H9 (cell line): ENCODE data around the gene PRAMEF1. TPM values are rescaled to one million over a fixed set of nuclear protein-coding genes. Genes with fewer than 3 reads are reported as not detected.

Experiments
- DNase-seq: peaks from one replicate; pipeline ENCODE4 v3.0.0-alpha.2; 2017
- H2AFZ ChIP-seq: one replicate; pipeline ENCODE4 v1.6.1; 2013; ENCODE audit warnings: mild to moderate bottlenecking, low read length, control low read depth, moderate library complexity
- H2AK5ac ChIP-seq: 2 replicates; pipeline ENCODE4 v1.6.1; 2013; ENCODE audit warnings: low read length, control low read depth, mixed read lengths; ENCODE audit not compliant: insufficient read length
- H2BK120ac ChIP-seq: one replicate; pipeline ENCODE4 v1.6.1; 2013; ENCODE audit warnings: low read depth, mild to moderate bottlenecking, low read length, control low read depth, inconsistent platforms; ENCODE audit not compliant: poor library complexity, severe bottlenecking
- H2BK12ac ChIP-seq: 2 replicates; pipeline ENCODE4 v1.6.1; 2013; ENCODE audit warnings: low read length, control low read depth, mixed read lengths, low read depth; ENCODE audit not compliant: insufficient read length
- H2BK15ac ChIP-seq: 2 replicates; pipeline ENCODE4 v1.6.1; 2013; ENCODE audit warnings: low read depth, low read length, control low read depth
- H2BK20ac ChIP-seq: one replicate; pipeline ENCODE4 v1.6.1; 2013; ENCODE audit warnings: low read depth, mild to moderate bottlenecking, low read length, control low read depth, inconsistent platforms; ENCODE audit not compliant: poor library complexity, severe bottlenecking
- H2BK5ac ChIP-seq: 2 replicates; pipeline ENCODE4 v1.6.1; 2013; ENCODE audit warnings: low read length, control low read depth, mixed read lengths; ENCODE audit not compliant: insufficient read length
- H3K14ac ChIP-seq: 2 replicates; pipeline ENCODE4 v1.6.1; 2013; ENCODE audit warnings: low read length, control low read depth; ENCODE audit not compliant: insufficient read depth
- H3K18ac ChIP-seq: 2 replicates; pipeline ENCODE4 v1.6.1; 2013; ENCODE audit warnings: low read depth, mild to moderate bottlenecking, mixed read lengths, low read length, control low read depth; ENCODE audit not compliant: insufficient read length
- H3K23ac ChIP-seq: 2 replicates; pipeline ENCODE4 v1.6.1; 2013; ENCODE audit warnings: low read length, control low read depth, mixed read lengths, low read depth; ENCODE audit not compliant: insufficient read length
- H3K23me2 ChIP-seq: 2 replicates; pipeline ENCODE4 v1.6.1; 2013; ENCODE audit warnings: low read depth, mild to moderate bottlenecking, mixed read lengths, low read length, control low read depth; ENCODE audit not compliant: insufficient read length, poor library complexity, severe bottlenecking
- H3K27ac ChIP-seq: 2 replicates; pipeline ENCODE4 v1.5.1; 2013; ENCODE audit warnings: low read length, control low read depth, mixed read lengths, low read depth; ENCODE audit not compliant: insufficient read length
- H3K27me3 ChIP-seq: 2 replicates; pipeline ENCODE4 v1.6.1; 2013; ENCODE audit warnings: low read length, control low read depth, inconsistent platforms; ENCODE audit not compliant: insufficient read depth
- H3K4ac ChIP-seq: 2 replicates; pipeline ENCODE4 v1.6.1; 2013; ENCODE audit warnings: low read depth, mild to moderate bottlenecking, control low read depth, inconsistent platforms, low read length, moderate library complexity
- H3K4me1 ChIP-seq: 2 replicates; pipeline ENCODE4 v1.6.1; 2013; ENCODE audit warnings: low read length, control low read depth, inconsistent platforms; ENCODE audit not compliant: insufficient read depth
- H3K4me2 ChIP-seq: 2 replicates; pipeline ENCODE4 v1.6.1; 2013; ENCODE audit warnings: low read length, control low read depth, mixed read lengths; ENCODE audit not compliant: insufficient read length, insufficient read depth
- H3K56ac ChIP-seq: 2 replicates; pipeline ENCODE4 v1.6.1; 2013; ENCODE audit warnings: low read depth, mild to moderate bottlenecking, mixed read lengths, low read length, control low read depth; ENCODE audit not compliant: insufficient read length
- H3K79me1 ChIP-seq: 2 replicates; pipeline ENCODE4 v1.6.1; 2013; ENCODE audit warnings: low read depth, mild to moderate bottlenecking, moderate library complexity, low read length, control low read depth, inconsistent platforms; ENCODE audit not compliant: insufficient read depth, poor library complexity, severe bottlenecking
- H3K79me2 ChIP-seq: 2 replicates; pipeline ENCODE4 v1.6.1; 2013; ENCODE audit warnings: low read length, control low read depth, inconsistent platforms; ENCODE audit not compliant: insufficient read depth
- H3K9ac ChIP-seq: 2 replicates; pipeline ENCODE4 v1.6.1; 2013; ENCODE audit warnings: low read length, control low read depth, mixed read lengths; ENCODE audit not compliant: insufficient read length; ENCODE audit errors: extremely low read depth
- H3K9me3 ChIP-seq: one replicate; pipeline ENCODE4 v1.6.1; 2013; ENCODE audit warnings: low read depth, low read length, inconsistent platforms; ENCODE audit not compliant: control insufficient read depth
- H3T11ph ChIP-seq: one replicate; pipeline ENCODE4 v1.6.1; 2013; ENCODE audit warnings: mild to moderate bottlenecking, low read length, control low read depth, inconsistent platforms
- H4K20me1 ChIP-seq: one replicate; pipeline ENCODE4 v1.6.1; 2013; ENCODE audit not compliant: control insufficient read depth, insufficient read length, insufficient read depth
- H4K5ac ChIP-seq: 2 replicates; pipeline ENCODE4 v1.6.1; 2013; ENCODE audit warnings: low read depth, mild to moderate bottlenecking, mixed read lengths, low read length, control low read depth; ENCODE audit not compliant: insufficient read length
- H4K8ac ChIP-seq: replicated peaks from 2 replicates; pipeline ENCODE4 v1.6.1; 2013; ENCODE audit warnings: low read length, control low read depth, mixed read lengths, low read depth; ENCODE audit not compliant: insufficient read length
- H4K91ac ChIP-seq: 2 replicates; pipeline ENCODE4 v1.6.1; 2013; ENCODE audit warnings: low read depth, mild to moderate bottlenecking, moderate library complexity, mixed read lengths, low read length, control low read depth; ENCODE audit not compliant: insufficient read length
- H3K27ac Mint-ChIP-seq, 3 experiments: 2 replicates in 2 of 3; 3 replicates in 1 of 3; pipeline ENCODE4 v1.8.0; 2020 to 2021; ENCODE audit warnings: mixed read lengths in 3 of 3, mild to moderate bottlenecking in 1 of 3, moderate library complexity in 1 of 3
- H3K27me3 Mint-ChIP-seq: 2 replicates; pipeline ENCODE4 v1.8.0; 2021; ENCODE audit warnings: low read depth, mild to moderate bottlenecking, moderate library complexity, mixed read lengths
- H3K36me3 Mint-ChIP-seq, 3 experiments: 2 replicates in 2 of 3; 3 replicates in 1 of 3; pipeline ENCODE4 v1.8.0; 2020 to 2021; ENCODE audit warnings: low read depth in 3 of 3, mixed read lengths in 3 of 3; ENCODE audit not compliant: insufficient read depth in 1 of 3
- H3K4me1 Mint-ChIP-seq, 2 experiments: 2 replicates each; pipeline ENCODE4 v1.8.0; 2020; ENCODE audit warnings: mixed read lengths in 2 of 2
- H3K4me3 Mint-ChIP-seq, 2 experiments: 2 replicates in 1 of 2; 3 replicates in 1 of 2; pipeline ENCODE4 v1.8.0; 2020 to 2021; ENCODE audit warnings: mild to moderate bottlenecking in 2 of 2, mixed read lengths in 2 of 2, moderate library complexity in 1 of 2
- H3K9me3 Mint-ChIP-seq, 2 experiments: 2 replicates in 1 of 2; 3 replicates in 1 of 2; pipeline ENCODE4 v1.8.0; 2020; ENCODE audit warnings: mild to moderate bottlenecking in 2 of 2, mixed read lengths in 2 of 2, moderate library complexity in 1 of 2
- WGBS: extraction: QIAGEN DNeasy Blood & Tissue Kit; methylation state at CpG from one replicate; pipeline ENCODE4 v1.1.7; 2013; ENCODE audit warnings: missing lambda C conversion rate, low lambda C conversion rate, mixed read lengths; ENCODE audit not compliant: insufficient read length; ENCODE audit errors: extremely low coverage; 5-methylcytosine and 5-hydroxymethylcytosine counted together
- total RNA-seq: library from RNA; stranded (reverse); gene quantifications from 2 replicates; pipeline ENCODE4 v1.2.1, GENCODE V29; 2021
- TF ChIP-seq, protein P1 (sequence below): fragments of 200-600 bp; sonication (generic); conservative IDR thresholded peaks from 3 replicates; pipeline ENCODE4 v1.8.0; 2021; ENCODE audit warnings: antibody characterized with exemption, mild to moderate bottlenecking

The PRAMEF1 gene
- total RNA-seq, 1 experiment from 2014 or later, result not detected

GRCh38 chr1:12776801-12777557 lies 14.2 kb upstream of the PRAMEF1 start:
- no peak overlapping the region for H2AFZ ChIP-seq
- H3K4me2 ChIP-seq, result no peak overlapping the region
- H3K79me2 ChIP-seq, result 0 out of 2 replicates have a peak, but pooled peaks cover 2% of the 10 kb centered on the region
- no peak overlapping the region for H2BK5ac ChIP-seq
- Mint-ChIP-seq H3K4me3 (no peak overlapping the region), H3K36me3 (no peaks in the 10 kb centered on the region), H3K4me1 (peaks cover 3% of the 10 kb centered on the region in 2 experiments), H3K9me3 (peaks cover 0 to 4% of the 10 kb centered on the region in 2 experiments; a peak in 3 of 5 replicates), H3K27ac (no peak overlapping the region; a peak in 1 of 7 replicates), H3K27me3 (peaks cover 11% of the 10 kb centered on the region)
- H3K9ac ChIP-seq, result no peak overlapping the region
- no peaks in the 10 kb centered on the region for H3K79me1 ChIP-seq
- H4K8ac ChIP-seq, result no peak overlapping the region
- no CpG with 5 or more reads among the region's 15 CpGs for WGBS
- H2BK20ac ChIP-seq, result no peak overlapping the region
- H3T11ph ChIP-seq, result no peak overlapping the region
- no peak overlapping the region for H2BK120ac ChIP-seq
- DNase-seq, result no peak
- no peak overlapping the region for H2BK15ac ChIP-seq
- H3K56ac ChIP-seq, result no peak overlapping the region
- H3K4ac ChIP-seq, result no peak overlapping the region
- no peaks in the 10 kb centered on the region for H3K4me1 ChIP-seq
- no peak overlapping the region for H3K23ac ChIP-seq
- H2AK5ac ChIP-seq, result no peak overlapping the region
- no peak overlapping the region for H4K5ac ChIP-seq
- no peak overlapping the region for H3K27ac ChIP-seq
- H4K20me1 ChIP-seq, result no peaks in the 10 kb centered on the region
- H3K14ac ChIP-seq, result no peak overlapping the region; the same call in 1 of the 2 replicates
- H2BK12ac ChIP-seq, result no peak overlapping the region
- TF ChIP-seq, protein P1, sequence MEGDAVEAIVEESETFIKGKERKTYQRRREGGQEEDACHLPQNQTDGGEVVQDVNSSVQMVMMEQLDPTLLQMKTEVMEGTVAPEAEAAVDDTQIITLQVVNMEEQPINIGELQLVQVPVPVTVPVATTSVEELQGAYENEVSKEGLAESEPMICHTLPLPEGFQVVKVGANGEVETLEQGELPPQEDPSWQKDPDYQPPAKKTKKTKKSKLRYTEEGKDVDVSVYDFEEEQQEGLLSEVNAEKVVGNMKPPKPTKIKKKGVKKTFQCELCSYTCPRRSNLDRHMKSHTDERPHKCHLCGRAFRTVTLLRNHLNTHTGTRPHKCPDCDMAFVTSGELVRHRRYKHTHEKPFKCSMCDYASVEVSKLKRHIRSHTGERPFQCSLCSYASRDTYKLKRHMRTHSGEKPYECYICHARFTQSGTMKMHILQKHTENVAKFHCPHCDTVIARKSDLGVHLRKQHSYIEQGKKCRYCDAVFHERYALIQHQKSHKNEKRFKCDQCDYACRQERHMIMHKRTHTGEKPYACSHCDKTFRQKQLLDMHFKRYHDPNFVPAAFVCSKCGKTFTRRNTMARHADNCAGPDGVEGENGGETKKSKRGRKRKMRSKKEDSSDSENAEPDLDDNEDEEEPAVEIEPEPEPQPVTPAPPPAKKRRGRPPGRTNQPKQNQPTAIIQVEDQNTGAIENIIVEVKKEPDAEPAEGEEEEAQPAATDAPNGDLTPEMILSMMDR, result no peak
- H3K18ac ChIP-seq, result no peak overlapping the region
- no peak overlapping the region for H4K91ac ChIP-seq
- H3K23me2 ChIP-seq, result no peaks in the 10 kb centered on the region
- no peaks in the 10 kb centered on the region for H3K9me3 ChIP-seq
- no peaks in the 10 kb centered on the region for H3K27me3 ChIP-seq
